NCI-H1930 (cell line): Measurements from ENCODE around the gene MTHFR.

Experiments used
- DNase-seq, 2 experiments: peaks; one replicate each; lab custom pipeline; 2025; lab: John Stamatoyannopoulos, UW

MTHFR gene

DNA sequence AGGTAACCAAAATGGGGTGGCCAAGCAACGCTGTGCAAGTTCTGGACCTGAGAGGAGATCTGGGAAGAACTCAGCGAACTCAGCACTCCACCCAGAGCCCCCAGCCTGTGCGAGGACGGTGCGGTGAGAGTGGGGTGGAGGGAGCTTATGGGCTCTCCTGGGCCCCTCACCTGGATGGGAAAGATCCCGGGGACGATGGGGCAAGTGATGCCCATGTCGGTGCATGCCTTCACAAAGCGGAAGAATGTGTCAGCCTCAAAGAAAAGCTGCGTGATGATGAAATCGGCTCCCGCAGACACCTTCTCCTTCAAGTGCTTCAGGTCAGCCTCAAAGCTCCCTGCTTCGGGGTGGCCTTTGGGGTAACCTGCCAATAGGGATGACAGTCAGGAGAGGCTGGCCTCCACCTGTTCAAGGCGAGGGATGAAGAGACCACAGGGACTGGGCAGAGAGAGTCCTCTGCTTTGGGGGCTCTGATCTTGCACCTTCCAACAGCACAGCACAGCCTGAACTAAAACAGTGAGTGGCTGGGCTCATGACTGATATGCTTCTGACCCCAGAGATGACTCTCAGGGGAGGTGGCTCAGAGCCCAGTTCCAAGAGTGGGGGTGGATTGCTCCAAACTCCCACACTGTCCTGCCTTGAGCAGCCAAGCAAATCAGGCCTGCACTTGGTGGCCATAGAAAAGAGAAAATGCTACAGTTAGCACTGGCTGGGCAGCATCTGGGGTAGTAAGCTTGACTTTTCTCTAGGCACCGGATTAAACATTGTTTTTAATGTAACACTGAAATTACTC, 9.5 kb downstream of the MTHFR start:
- no peak for DNase-seq

DNA sequence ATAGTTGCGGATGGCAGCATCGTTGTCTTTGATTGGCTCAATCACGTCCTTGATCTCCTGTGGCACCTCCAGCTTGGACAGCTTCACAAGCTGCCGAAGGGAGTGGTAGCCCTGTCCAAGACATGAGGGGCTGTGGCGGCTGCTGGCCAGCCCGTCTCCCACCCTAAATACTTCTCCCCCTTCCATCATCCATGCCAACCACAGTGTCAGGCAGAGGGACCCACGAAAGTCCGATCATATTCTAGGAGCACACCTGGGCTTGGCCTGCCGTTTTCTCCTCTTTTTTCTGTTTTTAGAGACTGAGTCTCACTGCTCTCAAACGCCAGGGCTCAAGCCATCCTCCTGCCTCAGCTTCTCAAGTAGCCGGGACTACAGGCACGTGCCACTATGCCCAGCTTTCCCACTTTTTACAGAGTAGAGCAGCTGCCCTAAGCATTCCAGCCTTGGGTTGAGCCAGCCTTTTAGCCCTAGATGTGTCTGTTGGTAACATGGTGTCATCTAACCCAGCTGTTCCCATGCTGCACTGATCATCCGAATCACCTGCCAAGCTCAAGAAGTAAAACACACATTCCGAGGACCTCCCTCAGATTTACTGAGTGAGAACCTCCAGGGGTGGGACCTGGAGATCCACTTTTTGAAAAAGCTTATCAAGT, 10.4 kb downstream of the MTHFR start:
- no peak for DNase-seq

DNA sequence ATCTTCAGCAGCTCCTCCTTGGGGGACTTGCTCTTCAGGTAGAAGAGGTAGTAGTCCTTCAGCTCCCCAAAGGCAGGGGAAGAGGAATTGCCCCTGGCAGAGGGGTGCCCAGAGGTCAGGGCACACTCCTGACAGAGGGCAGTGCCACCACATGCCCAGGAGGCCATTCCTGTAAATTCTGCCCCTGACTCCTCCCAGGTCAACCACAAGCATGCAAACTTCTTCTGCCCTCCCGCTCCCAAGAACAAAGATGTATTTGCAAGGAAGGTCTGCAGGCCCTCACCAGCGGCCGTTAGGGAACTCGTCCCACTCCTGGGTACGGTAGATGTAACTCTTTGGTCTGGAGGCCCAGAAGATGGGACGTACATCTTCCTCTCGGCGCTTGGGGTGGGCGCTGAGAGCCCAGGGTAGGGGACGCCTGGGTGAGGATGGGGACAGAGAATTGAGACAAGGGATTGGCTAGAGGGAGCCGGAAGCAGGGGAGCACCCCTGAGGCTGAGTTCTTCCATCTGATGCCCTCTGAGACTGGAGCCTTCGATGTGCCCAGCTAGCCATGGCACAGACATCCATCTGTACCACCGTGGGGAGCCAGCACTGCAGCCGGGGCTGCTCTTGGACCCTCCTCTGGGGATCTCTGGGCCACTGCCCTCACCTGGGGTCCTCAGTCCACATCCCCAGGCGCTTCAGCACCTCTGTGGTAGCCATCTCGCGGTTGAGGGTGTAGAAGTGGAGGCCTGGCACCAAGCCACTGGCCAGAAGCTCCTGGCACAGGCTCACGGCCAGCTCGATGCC, 11.1 kb downstream of the MTHFR start:
- DNase-seq = no peak

- no peak for DNase-seq
Measured at GRCh38 chr1:11793819-11794218, 11.9 kb downstream of the MTHFR start.

GRCh38 chr1:11792106-11792505, 13.7 kb downstream of the MTHFR start:
- no peak for DNase-seq

DNA sequence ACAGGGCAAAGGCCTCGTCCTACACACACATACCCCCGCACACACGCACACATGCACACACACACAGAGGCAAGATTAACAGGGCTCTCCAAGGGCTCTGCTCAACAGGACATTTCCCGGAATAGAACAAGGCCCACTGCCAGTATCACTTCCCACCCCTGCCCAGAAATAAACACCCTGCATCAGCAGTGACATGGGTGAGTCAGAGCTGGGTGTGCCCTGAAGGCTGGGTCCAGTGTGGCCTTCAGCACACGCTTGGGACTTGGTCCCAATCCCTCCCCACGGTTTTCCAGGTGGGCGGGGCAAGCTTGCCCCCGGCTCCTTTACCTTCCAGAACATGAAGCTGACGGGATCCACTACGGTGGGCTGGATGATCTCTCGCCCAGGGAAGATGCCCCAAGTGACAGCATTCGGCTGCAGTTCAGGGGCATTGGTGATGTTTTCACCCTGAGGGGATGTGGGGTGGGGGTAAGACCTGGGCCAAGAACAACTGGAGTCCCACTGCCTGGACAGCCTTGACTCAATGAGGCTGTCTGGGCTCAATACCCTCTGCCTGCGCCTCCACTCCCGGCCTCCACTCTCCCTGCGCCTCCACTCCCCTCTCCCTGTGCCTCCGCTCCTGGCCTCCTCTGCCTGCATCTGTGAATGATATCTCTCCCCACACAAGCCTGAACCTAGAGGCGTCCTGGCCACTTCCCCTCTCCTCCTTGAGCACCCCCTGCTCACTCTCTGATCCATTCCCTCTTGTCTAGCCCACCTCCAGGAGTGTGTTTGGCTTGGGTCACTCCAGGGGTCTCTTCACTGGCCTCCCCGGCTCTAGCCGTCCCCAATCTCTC, 14.7 kb downstream of the MTHFR start:
- no peak for DNase-seq

- DNase-seq = no peak
Measured at GRCh38 chr1:11790101-11790879, 15.5 kb downstream of the MTHFR start.

DNA sequence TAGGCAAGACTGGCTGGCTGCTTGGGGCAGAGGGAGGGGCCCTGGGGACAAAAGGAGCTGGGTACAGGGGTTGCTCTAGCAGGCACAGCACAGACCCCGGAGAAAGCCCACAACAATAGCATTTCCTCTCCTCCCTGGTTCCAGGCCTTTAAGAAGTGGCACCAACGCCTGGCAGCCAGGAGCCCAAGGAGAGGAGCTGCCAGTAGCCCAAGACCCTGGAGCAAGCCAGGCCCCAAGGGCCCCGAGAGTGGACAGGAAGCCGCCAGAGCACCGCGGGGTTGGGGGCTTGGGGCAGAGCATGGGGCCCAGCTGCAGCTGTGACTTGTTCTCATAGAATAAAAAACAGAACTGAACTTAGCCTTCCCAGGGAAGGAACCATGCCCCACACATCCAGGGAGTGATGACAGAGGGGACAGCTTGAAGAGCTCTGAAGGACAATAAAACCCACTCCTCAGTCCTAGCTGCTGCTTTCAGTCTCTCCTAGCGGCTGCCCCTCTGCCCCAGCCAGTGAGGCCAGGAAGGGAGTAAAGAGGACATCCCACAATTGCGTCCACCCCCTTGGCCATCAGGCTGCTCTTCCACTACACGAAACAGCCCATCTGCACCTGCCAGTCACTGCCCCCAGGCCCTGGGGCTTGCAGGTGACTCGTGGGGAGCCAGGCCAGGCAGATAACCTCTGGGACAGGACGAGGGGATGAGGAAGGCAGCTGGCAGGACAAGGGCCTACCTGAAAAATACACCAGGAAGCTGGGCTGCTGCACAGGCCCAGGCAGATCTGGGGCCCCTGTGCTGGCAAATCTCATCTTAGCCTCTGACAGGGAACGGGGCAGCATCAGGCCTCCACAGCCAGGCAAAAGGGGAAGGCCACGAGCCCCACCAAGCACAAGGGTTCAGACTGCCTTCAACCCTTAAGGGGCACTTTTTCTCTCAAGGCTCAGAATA, 16.4 kb downstream of the MTHFR start:
- no peak for DNase-seq

- DNase-seq = no peak
Measured at GRCh38 chr1:11788549-11789053, 17.2 kb downstream of the MTHFR start.

DNA sequence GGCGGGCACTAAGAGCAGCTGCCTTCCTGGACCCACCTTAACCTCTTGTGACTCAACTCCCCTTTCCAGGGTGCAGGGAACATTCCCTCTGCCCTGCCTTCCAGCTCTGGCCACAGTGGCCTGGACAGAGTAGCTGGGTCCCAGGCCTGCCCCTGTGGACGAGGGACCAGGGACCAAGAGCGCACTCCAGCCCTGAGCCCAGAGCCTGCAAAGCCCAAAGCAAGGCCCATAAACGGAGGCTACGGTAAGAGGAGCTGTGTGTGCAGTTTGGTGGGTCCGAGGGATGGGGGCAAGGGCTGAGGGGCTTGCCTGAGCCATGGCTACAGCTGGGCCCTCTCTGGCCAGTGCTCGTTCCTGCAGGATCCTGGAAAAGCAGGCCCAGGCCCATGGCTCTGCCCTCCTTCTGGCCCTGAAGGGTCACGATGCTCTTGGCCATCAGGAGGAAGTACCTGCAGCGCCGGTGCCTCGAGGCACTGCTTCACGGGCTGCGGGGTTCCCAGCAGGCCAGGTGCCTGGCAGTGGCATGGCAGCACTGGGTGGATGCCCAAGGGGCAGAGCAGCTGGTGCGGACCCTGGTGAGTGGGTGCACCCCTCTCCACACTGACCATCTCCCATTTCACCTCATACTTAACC, 17.8 kb downstream of the MTHFR start:
- DNase-seq = no peak

GRCh38 chr1:11787251-11787803, 18.4 kb downstream of the MTHFR start:
- no peak for DNase-seq

DNA sequence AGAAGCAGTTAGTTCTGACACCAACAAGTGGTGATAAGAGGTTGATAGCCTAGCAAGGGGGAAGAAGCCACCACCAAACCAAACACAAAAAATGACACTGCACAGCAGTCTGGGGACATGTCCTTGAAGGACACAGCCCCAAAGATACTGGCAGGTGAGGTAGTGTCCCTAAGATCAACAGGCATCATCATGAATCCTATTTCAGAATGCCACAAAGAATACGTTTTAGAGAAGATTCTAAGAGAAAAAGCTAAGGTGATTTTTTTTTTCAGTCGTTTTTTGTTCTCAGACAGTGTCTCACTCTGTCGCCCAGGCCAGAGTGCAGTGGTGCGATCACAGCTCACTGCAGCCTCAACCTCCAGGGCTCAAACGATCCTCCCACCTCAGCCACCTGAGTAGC, 19.6 kb downstream of the MTHFR start:
- no peak for DNase-seq

- peak; percentile 9 to 38 for DNase-seq
Measured at GRCh38 chr1:11784993-11785769, 20.6 kb downstream of the MTHFR start.

DNA sequence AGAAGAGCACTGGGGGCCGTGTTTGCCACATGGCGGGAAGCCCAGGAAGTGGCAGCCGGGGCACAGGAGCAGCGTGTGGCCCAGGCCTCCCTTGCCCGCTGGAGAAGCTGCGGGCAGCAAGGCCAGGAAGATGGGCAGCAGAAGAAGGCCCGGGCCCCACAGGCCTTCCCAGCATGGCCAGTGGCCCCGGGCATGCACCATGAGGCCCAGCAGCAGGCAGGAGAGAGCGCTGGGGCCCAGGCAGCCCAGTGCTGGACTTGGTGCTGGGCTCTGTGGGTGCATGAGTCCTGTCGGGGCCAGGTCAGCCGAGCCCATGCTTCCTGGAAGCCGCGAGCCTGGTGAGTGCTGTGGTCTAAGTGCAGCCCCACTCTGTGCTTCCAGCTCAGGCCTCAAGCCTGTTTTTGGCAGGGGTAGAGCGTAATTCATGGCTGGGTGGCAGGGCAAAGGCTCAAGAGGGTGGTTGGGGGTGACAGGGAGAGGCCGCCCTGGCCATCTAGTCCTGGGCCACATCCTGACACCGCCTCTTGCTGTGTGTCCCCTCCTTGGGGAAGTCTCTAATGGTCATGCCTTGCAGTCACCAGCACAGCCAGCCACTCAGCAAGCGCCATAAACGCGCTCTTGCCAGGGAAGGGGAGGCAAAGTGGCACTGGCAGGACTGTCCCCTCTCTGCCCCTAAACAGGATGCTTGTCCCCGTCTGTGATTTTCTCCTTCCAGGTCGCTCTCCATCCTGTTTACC, 21.3 kb downstream of the MTHFR start:
- no peak for DNase-seq

DNA sequence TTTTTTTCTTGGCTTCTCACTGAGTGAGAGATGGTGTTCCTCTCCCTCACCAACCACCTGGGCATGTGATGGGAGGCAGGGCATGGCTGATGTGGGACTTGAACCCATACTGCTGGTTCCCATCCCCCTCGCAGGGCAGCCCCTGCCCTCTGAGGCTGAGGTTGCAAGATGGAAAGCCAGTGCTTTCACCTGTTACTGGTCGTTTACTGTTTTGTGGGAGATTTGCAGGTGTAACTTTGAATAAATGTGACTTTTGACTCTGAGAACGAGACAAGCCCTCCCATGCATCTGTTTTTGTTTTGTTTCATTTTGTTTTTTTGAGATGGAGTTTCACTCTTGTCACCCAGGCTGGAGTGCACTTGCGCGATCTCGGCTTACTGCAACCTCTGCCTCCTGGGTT, 22.2 kb downstream of the MTHFR start:
- DNase-seq = no peak

- no peak for DNase-seq
Measured at GRCh38 chr1:11782127-11782708, 23.5 kb downstream of the MTHFR start.

GRCh38 chr1:11781297-11781696, 24.5 kb downstream of the MTHFR start:
- DNase-seq = no peak
